GM18498 (cell line): Measurements from ENCODE around the gene PRLH.

Experiments used
- ATAC-seq: cut with Tn5 transposase; IDR thresholded peaks from one replicate; pipeline ENCODE4 v1.9.1; 2021; ENCODE audit warnings: mild to moderate bottlenecking, moderate library complexity; ENCODE audit not compliant: unreplicated experiment

Gene PRLH

GRCh38 chr2:237538901-237539300 is 27.5 kb upstream of the PRLH start:
- no peak for ATAC-seq

- ATAC-seq, result no peak
Observed at GRCh38 chr2:237539681-237540080, 26.7 kb upstream of the PRLH start.

GRCh38 chr2:237540223-237540775 is 26.1 kb upstream of the PRLH start:
- no peak for ATAC-seq

DNA sequence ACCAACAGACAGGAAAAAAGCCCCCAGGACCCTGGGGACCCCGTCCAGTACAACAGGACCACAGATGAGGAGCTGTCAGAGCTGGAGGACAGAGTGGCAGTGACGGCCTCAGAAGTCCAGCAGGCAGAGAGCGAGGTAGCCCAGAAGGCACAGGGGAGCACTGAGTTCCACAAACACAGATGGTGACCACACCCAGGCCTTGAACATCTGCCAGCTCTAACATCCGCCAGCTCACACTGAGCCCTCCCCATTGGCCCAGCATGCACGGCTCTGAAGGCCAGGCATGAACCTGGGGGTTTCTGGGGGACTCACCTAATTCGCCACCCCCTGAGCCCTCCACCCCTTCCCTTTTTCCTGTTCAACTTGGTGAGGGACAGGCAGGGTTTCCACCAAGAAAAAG is 25.6 kb upstream of the PRLH start:
- ATAC-seq, result no peak

DNA sequence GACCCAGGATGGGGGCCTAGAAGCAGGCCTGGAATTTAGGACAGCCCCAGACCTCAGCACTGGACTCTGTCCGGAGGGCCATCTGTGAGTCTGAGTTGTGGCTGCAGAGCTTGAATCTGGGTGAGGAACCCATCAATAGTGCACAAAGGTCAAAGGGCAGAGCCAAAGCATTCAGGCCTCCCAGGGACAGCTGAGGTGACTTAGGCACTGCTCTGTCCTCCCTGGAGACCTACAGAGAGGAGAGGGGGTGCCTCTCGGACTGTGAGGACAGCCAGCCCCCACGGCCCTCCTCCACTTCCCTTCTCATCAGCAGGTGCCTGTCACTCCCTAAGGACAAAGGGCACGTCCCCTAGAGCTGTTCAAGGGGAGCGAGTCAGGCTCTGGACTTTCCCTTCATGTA is 25.1 kb upstream of the PRLH start:
- no peak for ATAC-seq

- ATAC-seq, result no peak
Observed at GRCh38 chr2:237542001-237542704, 24.2 kb upstream of the PRLH start.

- no peak for ATAC-seq
Observed at GRCh38 chr2:237546040-237546875, 20.1 kb upstream of the PRLH start.

DNA sequence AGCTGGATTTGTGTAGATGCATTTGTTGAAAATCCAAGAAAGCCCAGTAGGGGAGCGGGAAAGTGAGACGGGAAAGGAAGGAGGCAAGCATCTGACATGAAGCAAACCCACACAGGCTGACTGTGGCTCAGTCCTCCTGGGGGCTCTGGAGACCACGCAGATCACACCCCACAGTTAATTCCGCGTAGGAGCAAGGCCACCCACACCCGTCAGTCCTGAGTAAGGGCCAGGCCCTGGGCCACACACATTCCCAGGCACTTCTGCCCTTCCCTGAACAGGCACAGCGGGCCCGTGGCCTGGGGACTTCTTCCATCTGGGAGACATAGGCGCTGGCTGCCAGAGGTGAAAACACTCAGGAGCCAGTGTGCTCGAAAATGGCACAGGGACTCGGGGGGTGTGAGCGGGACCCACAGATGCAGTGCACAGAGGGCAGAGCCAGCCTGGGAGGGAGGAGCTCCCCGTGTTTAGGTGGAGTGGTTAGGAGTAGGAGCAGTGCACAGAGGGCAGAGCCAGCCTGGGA is 19.4 kb upstream of the PRLH start:
- no peak for ATAC-seq

DNA sequence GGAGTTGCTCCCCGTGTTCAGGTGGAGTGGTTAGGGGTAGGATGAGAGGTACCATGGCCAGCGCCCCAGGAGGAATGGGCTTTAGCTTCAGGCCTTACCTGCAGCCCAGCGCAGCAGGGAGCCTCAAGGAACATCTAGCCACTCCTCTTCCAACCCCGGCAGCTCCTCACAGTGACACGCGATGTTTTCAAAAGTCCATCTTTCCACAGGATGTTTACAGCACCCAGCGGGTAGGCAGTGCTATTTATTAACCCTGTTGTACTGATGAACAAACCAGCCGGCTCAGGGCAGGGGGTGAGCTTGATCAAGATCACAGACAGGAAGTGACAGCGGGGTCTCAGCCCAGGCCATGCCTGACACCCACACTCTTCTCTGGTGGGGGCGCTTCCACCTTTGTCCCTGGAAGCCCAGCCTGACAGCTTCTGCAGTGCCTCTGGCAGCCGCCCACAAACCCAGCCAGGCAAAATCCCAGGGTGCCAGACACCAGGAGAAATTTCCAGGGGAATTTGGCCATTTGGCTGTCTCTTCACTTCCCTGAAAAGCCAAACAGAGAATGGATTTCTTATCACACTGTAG is 18.4 kb upstream of the PRLH start:
- ATAC-seq, result no peak

- ATAC-seq, result no peak
Observed at GRCh38 chr2:237549216-237549615, 17.2 kb upstream of the PRLH start.

GRCh38 chr2:237549643-237550415 is 16.5 kb upstream of the PRLH start:
- ATAC-seq, result no peak

GRCh38 chr2:237551071-237551574 is 15.3 kb upstream of the PRLH start:
- ATAC-seq, result no peak

DNA sequence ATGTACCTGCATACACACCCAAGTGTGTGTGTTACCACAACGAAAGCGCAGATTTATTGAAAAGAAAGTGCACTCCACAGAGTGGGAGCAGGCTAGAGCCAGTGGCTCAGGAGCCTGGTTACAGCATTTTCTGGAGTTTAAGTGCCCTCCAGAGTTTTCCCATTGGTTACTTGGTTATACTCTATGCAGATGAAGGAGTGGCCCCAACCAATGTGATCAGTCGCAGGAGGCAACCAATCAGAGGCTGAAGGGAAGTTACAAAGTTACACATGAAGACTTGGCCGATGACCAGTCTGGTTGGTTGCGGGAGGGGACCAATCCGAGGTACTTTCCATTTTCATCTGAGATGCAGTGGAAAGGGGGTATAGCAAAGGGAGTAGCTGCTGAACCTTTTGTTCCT is 13.5 kb upstream of the PRLH start:
- ATAC-seq, result no peak

DNA sequence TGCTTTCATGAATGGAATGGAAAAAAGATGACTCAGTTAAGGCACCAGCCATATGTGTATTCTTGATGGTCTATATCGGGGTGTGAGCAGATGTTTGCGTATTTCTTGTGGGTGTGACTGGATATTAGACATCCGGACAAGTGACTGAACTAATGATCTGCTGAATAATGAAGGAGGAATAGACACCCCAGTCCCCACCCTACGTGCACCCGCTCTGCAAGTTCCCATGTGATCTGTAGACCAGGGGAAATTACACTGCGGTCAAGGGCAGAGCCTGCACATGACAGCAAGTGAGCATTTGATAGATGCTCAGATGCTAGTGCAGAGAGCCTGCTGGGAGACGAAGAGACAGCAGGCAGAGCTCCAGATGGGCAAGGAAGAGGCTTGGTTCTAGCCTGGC is 12.4 kb upstream of the PRLH start:
- no peak for ATAC-seq

GRCh38 chr2:237555560-237555959 is 10.8 kb upstream of the PRLH start:
- ATAC-seq, result no peak

GRCh38 chr2:237556773-237557632 is 9.4 kb upstream of the PRLH start:
- peak; percentile 97 for ATAC-seq

- ATAC-seq, result peak; percentile 33
Observed at GRCh38 chr2:237557633-237558015, 8.8 kb upstream of the PRLH start.

DNA sequence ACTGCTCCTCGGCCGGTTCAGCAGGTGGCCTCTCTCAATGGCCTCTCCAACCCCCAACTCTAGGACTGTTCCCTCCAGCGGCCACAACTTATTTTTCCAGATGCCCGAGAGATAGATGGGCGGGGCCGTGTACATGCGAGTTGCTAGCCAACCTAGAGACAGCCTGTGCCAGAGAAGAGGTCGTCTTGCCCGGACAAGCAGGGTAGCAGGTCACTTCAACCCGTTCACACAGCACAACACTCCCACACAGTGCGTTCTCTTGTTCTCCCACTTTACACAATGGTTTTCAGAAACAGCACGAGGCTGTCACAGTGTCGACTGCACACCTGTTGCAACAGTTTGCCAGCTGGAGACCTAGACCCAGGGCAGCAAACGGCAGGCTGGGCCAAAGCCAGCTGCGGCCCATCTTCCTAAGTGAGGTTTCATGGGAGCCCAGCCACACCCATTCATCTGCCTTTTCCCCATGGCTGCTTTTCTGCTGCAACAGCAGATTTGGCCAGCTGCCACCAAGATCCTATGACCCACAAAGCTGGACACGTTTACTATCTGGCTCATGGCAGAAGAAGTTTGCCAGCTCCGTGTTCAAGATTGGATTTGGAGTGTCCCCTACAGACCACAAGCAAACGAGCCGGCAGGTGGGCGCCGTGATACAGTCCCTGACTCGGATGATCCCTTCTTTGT is 7.3 kb upstream of the PRLH start:
- no peak for ATAC-seq

DNA sequence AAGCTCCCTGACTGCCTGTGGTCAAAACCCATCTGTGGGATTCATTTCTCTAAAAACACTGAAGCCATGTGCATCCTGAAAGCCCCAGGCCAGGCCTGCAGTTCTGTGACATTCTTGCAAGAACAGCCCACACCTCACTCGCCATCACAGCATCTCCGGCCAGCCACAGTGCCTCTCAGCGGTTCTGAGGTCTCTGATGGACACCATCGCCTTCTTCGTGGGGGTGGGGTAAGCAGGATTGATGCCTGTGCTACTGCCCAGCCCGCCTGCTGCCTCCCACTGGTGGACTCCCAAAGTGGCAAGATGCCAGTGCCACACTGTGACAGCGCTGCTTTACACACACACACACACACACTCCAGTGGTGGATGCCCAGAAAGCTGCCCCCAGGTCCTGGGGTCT is 5.2 kb upstream of the PRLH start:
- ATAC-seq, result no peak
